ENCODE measurements around the gene PLEK.

PLEK gene

GRCh38 chr2:68385220-68385906, 20.3 kb downstream of the PLEK start:
- ChIA-PET CTCF (no interaction called here), POLR2A (interaction anchor here (0.6 kb wide), 1 partner anchor 54 kb away, joined by 3 read pairs; no protein-coding TSS in a partner anchor)
- no peaks in the 10 kb centered on the region for H3K9me3 ChIP-seq (ENCODE audit: control insufficient read depth, insufficient read depth, low read depth, low read length)
- H3K4me3 ChIP-seq (ENCODE audit: low read depth, low read length), result no peak overlapping the region
- TF ChIP-seq ZNF138 (tag by site-specific recombination; IDR thresholded peaks at IDR 0.05; ENCODE audit: borderline replicate concordance) (no peak), PATZ1 (tag by site-specific recombination; IDR thresholded peaks at IDR 0.05) (no peak), EGR2 (tag by site-specific recombination; IDR thresholded peaks at IDR 0.05; ENCODE audit: low read depth) (peak; percentile 79), MYNN (tag by site-specific recombination; IDR thresholded peaks at IDR 0.05; ENCODE audit: borderline replicate concordance) (no peak), BCL6B (tag by site-specific recombination; IDR thresholded peaks at IDR 0.05) (no peak), ZNF416 (tag by site-specific recombination; IDR thresholded peaks at IDR 0.05) (no peak), ZNF843 (tag by site-specific recombination; IDR thresholded peaks at IDR 0.05) (no peak), HIC1 (tag by site-specific recombination; IDR thresholded peaks at IDR 0.05) (no peak), KLF1 (tag by site-specific recombination; IDR thresholded peaks at IDR 0.05) (no peak), KLF8 (tag by site-specific recombination; IDR thresholded peaks at IDR 0.05) (no peak), AEBP2 (tag by site-specific recombination; IDR thresholded peaks at IDR 0.05; ENCODE audit: borderline replicate concordance) (no peak), ZFHX2 (tag by site-specific recombination; conservative IDR thresholded peaks at IDR 0.05) (peak; percentile 71), ZNF426 (tag by site-specific recombination; IDR thresholded peaks at IDR 0.05) (no peak), ZNF324 (tag by site-specific recombination; IDR thresholded peaks at IDR 0.05) (no peak), ZFP69B (tag by site-specific recombination; IDR thresholded peaks at IDR 0.05) (no peak)
- H3K27ac ChIP-seq (ENCODE audit: extremely low read depth, low read depth, low read length), result no peak overlapping the region
- H3K36me3 ChIP-seq (ENCODE audit: control insufficient read depth in 2 of 2, insufficient read depth in 1 of 2, low read length in 2 of 2), result no peaks in the 10 kb centered on the region
- no peaks in the 10 kb centered on the region for H3K4me1 ChIP-seq (ENCODE audit: control insufficient read depth, insufficient read depth, low read length)

- ChIA-PET CTCF (no interaction called here), POLR2A (interaction anchor here (0.6 kb wide), 1 partner anchor 54 kb away, joined by 3 read pairs; no protein-coding TSS in a partner anchor)
- Histone ChIP-seq H3K36me3 (ENCODE audit: control insufficient read depth in 2 of 2, insufficient read depth in 1 of 2, low read length in 2 of 2) (no peaks in the 10 kb centered on the region), H3K27ac (ENCODE audit: extremely low read depth, low read depth, low read length) (no peak overlapping the region), H3K4me3 (ENCODE audit: low read depth, low read length) (no peak overlapping the region), H3K4me1 (ENCODE audit: control insufficient read depth, insufficient read depth, low read length) (no peaks in the 10 kb centered on the region), H3K9me3 (ENCODE audit: control insufficient read depth, insufficient read depth, low read depth, low read length) (no peaks in the 10 kb centered on the region)
- TF ChIP-seq AEBP2 (tag by site-specific recombination; IDR thresholded peaks at IDR 0.05; ENCODE audit: borderline replicate concordance) (no peak), SETDB1 (IDR thresholded peaks at IDR 0.05; ENCODE audit: insufficient read length, low read length) (no peak), ZNF792 (tag by site-specific recombination; IDR thresholded peaks at IDR 0.05) (no peak), ZNF335 (tag by site-specific recombination; conservative IDR thresholded peaks at IDR 0.05) (no peak), ZNF174 (tag by site-specific recombination; IDR thresholded peaks at IDR 0.05) (no peak), OVOL3 (tag by site-specific recombination; IDR thresholded peaks at IDR 0.05) (no peak), PRDM6 (tag by site-specific recombination; IDR thresholded peaks at IDR 0.05) (no peak), ZNF248 (tag by site-specific recombination; IDR thresholded peaks at IDR 0.05) (no peak), ZNF184 (tag by site-specific recombination; IDR thresholded peaks at IDR 0.05) (no peak), ZSCAN23 (tag by site-specific recombination; IDR thresholded peaks at IDR 0.05) (no peak), ZNF24 (tag by site-specific recombination; IDR thresholded peaks at IDR 0.05) (no peak)
Observed at GRCh38 chr2:68385907-68386287, 20.8 kb downstream of the PLEK start.

Data from HEK293 (cell line).